ENCODE measurements around the gene FSTL5. TPM values are rescaled to one million over a fixed set of nuclear protein-coding genes. Genes with fewer than 3 reads are reported as not detected.
"Not testable (repeated sequence)": the region's sequence is repeated elsewhere in the genome, so short reads cannot be mapped to it uniquely, and the experiment has no call there.

FSTL5 gene
- total RNA-seq, 2 donors from 2014 or later: not detected

DNA sequence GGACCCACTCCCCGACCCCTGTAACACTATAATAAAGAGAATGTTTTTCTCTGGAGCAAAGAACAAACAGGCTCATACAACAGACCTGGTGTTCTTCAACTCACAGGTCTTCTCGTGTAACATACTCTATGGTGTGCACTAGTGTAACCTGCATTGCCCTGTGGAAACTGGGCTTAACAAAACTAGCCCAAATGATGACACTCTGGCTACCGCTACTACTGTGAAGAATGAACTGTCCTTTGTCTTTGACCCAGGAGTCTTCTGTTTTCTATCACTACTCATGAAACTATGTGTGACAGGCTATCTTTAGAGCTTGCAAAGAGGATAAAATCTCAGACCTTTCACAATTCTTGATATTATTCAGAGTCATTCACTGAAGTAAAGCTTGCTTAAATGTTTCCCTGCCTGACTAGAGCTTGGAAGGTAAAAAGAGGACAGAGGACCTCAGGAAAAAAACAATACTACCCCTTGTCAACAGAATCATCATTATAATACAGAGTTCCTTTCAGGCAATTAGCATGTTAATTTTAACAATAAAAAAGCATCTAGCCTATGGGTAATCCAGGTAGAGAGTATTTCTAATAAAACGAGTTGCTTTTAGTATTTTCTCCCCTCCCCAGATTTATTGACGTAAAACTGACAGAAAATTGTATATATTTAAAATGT, 59.2 kb downstream of the FSTL5 start:
- Histone ChIP-seq H3K9me3 (no peaks in the 10 kb centered on the region), H3K4me3 (no peak overlapping the region), H3K27ac (no peak overlapping the region), H3K36me3 (no peaks in the 10 kb centered on the region), H3K4me1 (ENCODE audit: control insufficient read depth in 1 of 2, low read depth in 2 of 2) (no peaks in the 10 kb centered on the region), H3K27me3 (replicated peaks; ENCODE audit: insufficient read depth) (no peaks in the 10 kb centered on the region)
- DNase-seq (ENCODE audit: low spot score): no peak
- no peak for ATAC-seq (ENCODE audit: insufficient number of reproducible peaks, low FRiP score, low read depth)
- TF ChIP-seq, protein P1, sequence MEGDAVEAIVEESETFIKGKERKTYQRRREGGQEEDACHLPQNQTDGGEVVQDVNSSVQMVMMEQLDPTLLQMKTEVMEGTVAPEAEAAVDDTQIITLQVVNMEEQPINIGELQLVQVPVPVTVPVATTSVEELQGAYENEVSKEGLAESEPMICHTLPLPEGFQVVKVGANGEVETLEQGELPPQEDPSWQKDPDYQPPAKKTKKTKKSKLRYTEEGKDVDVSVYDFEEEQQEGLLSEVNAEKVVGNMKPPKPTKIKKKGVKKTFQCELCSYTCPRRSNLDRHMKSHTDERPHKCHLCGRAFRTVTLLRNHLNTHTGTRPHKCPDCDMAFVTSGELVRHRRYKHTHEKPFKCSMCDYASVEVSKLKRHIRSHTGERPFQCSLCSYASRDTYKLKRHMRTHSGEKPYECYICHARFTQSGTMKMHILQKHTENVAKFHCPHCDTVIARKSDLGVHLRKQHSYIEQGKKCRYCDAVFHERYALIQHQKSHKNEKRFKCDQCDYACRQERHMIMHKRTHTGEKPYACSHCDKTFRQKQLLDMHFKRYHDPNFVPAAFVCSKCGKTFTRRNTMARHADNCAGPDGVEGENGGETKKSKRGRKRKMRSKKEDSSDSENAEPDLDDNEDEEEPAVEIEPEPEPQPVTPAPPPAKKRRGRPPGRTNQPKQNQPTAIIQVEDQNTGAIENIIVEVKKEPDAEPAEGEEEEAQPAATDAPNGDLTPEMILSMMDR (IDR thresholded peaks at IDR 0.05): no peak

DNA sequence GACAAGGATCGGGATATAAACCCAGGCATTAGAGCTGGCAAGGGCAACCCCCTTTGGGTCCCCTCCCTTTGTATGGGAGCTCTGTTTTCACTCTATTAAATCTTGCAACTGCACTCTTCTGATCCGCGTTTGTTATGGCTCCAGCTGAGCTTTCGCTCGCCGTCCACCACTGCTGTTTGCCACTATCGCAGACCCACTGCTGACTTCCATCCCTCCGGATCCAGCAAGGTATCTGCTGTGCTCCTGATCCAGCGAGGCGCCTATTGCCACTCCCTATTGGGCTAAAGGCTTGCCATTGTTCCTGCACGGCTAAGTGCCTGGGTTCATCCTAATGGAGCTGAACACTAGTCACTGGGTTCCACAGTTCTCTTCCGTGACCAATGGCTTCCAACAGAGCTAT, 59.9 kb downstream of the FSTL5 start:
- not testable (repeated sequence) for H3K27ac ChIP-seq; DNase-seq (ENCODE audit: low spot score)

DNA sequence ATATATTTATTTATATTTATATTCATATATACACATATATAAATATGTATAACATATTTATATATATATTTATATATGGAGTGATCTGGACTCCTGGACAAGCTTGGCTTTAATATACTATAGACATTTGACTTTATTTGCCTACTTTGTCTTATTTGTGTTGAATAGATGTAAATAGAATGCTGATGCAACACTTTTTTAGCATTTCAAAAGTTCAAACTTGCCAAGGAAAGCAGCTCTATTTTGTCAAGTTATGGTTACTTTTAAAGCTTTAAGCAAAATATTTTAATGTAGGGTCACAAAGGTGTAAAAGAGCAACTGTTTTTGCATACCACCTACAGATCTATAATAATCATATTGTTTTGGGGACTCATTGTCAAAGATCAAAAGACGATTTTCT, 61.1 kb downstream of the FSTL5 start:
- Histone ChIP-seq H3K4me1 (ENCODE audit: control insufficient read depth in 1 of 2, low read depth in 2 of 2) (no peaks in the 10 kb centered on the region), H3K27ac (no peak overlapping the region), H3K9me3 (no peaks in the 10 kb centered on the region), H3K36me3 (no peaks in the 10 kb centered on the region), H3K4me3 (no peak overlapping the region), H3K27me3 (replicated peaks; ENCODE audit: insufficient read depth) (no peaks in the 10 kb centered on the region)
- DNase-seq (ENCODE audit: low spot score): no peak
- no peak for ATAC-seq (ENCODE audit: insufficient number of reproducible peaks, low FRiP score, low read depth)
- TF ChIP-seq, protein P1 (IDR thresholded peaks at IDR 0.05): no peak

More for the DNA sequence above, 59.9 kb downstream of the FSTL5 start:
- H3K36me3 ChIP-seq; H3K4me1 ChIP-seq (ENCODE audit: control insufficient read depth in 1 of 2, low read depth in 2 of 2); H3K4me3 ChIP-seq; H3K27me3 ChIP-seq (replicated peaks; ENCODE audit: insufficient read depth); H3K9me3 ChIP-seq; ATAC-seq (ENCODE audit: insufficient number of reproducible peaks, low FRiP score, low read depth): not testable (repeated sequence)

DNA sequence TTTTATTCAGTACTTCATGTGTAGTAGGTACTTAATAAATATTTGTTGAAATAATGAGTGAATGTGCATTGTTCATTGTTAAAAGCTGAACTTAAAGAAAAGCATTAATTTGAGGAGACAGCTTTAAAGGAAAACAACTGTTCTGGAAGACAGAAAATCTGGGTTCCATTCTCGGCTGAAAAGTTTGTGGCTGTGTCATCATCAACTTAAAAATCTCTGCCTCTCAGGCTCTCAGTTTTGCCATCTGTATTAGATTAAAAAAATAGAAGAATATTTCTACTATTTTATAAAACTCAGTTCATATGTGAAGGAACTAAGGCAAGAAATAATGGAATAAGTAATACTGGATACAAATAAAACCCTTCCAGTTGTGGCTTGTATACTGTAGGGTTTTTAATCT, 62.5 kb downstream of the FSTL5 start:
- no peaks in the 10 kb centered on the region for H3K36me3 ChIP-seq
- TF ChIP-seq, protein P1 (IDR thresholded peaks at IDR 0.05): no peak
- H3K27me3 ChIP-seq (replicated peaks; ENCODE audit: insufficient read depth): no peaks in the 10 kb centered on the region
- H3K4me3 ChIP-seq: no peak overlapping the region
- no peak for DNase-seq (ENCODE audit: low spot score)
- H3K9me3 ChIP-seq: no peaks in the 10 kb centered on the region
- H3K27ac ChIP-seq: no peak overlapping the region
- no peak for ATAC-seq (ENCODE audit: insufficient number of reproducible peaks, low FRiP score, low read depth)
- H3K4me1 ChIP-seq (ENCODE audit: control insufficient read depth in 1 of 2, low read depth in 2 of 2): no peaks in the 10 kb centered on the region

DNA sequence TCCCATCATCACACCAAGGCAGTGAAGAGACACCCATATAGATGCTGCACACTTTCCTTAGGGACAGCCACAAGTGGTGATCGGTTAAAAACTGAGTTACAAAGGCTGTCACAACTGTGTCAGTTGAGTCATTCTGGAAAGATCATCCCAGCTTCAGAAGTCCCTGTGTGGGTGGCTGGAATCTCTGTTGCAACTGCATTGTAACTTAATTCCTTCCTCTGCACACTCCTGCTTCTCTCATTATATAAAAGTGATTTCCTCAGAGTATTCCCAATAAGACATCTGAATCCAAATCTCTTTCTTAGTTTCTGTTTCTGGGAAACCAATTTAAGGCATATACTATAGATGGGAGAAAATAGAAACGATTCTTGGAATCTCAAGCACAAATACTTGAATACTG, 88.1 kb downstream of the FSTL5 start:
- H3K27ac ChIP-seq: no peak overlapping the region
- no peaks in the 10 kb centered on the region for H3K9me3 ChIP-seq
- H3K4me1 ChIP-seq (ENCODE audit: control insufficient read depth in 1 of 2, low read depth in 2 of 2): no peaks in the 10 kb centered on the region
- DNase-seq (ENCODE audit: low spot score): no peak
- H3K27me3 ChIP-seq (replicated peaks; ENCODE audit: insufficient read depth): no peaks in the 10 kb centered on the region
- no peaks in the 10 kb centered on the region for H3K36me3 ChIP-seq
- H3K4me3 ChIP-seq: no peak overlapping the region
- TF ChIP-seq, protein P1 (IDR thresholded peaks at IDR 0.05): no peak
- ATAC-seq (ENCODE audit: insufficient number of reproducible peaks, low FRiP score, low read depth): no peak

DNA sequence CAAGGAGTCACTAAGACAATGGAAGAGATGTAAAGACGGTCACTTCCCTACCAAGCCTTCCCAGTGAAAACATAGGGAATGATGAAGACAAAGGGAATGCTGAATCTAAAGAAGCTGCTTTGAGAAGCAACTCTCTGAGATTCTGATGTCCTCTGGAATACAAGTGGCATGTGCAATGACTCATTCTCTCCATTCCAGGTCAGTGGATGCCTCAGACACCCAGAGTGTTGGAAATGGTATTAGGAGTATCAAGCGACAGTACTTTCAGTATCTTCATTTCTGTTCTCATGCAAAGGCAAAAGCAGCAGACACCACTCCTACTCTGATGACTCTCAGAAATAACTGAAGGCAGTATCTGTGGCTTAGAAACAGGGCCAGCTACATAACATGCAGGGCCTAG, 102.6 kb downstream of the FSTL5 start:
- TF ChIP-seq, protein P1 (IDR thresholded peaks at IDR 0.05): no peak
- Histone ChIP-seq H3K9me3 (no peaks in the 10 kb centered on the region), H3K27ac (no peak overlapping the region), H3K4me1 (ENCODE audit: control insufficient read depth in 1 of 2, low read depth in 2 of 2) (no peaks in the 10 kb centered on the region), H3K27me3 (replicated peaks; ENCODE audit: insufficient read depth) (no peaks in the 10 kb centered on the region), H3K36me3 (no peaks in the 10 kb centered on the region), H3K4me3 (no peak overlapping the region)
- ATAC-seq (ENCODE audit: insufficient number of reproducible peaks, low FRiP score, low read depth) (no peak), DNase-seq (ENCODE audit: low spot score) (no peak)

All from thoracic aorta (tissue), 2 donors.